HG03342 (cell line): ENCODE measurements around the gene CYP4A11.
"Not testable (repeated sequence)": the region's sequence is repeated elsewhere in the genome, so short reads cannot be mapped to it uniquely, and the experiment has no call there.

Source experiments
- ATAC-seq: cut with Tn5 transposase; IDR thresholded peaks from one replicate; pipeline ENCODE4 v1.9.1; 2021; ENCODE audit warnings: mild to moderate bottlenecking, moderate library complexity; ENCODE audit not compliant: unreplicated experiment

Gene CYP4A11

DNA sequence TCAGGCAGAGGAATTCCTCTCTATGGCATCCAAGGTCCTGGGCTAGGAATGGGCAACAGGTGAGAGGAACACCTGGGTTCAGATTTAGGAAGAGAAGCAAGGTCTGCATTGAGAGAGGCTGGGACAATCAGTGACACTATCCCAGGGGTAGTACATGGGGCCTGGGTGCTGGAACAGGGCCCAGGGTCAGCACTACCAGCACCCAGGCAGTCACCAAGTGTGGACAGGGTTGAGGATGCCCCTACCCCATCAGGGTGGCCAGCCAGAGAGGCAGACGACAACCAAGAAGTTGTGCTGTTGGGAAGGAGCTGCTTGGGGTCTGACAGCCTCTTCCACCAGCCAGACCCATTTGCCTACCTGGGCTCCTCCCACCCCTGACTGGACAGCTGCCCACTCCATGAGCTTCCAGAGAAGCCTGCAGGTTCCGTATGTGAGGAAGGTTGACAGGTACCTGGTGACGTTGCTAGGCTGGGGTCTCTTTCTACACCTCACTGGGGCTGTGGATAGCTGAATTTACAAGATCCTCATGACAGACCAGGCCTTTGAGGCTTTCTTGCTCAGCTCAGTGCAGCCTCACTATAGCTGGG is 13.9 kb downstream of the CYP4A11 start:
- ATAC-seq: no peak

DNA sequence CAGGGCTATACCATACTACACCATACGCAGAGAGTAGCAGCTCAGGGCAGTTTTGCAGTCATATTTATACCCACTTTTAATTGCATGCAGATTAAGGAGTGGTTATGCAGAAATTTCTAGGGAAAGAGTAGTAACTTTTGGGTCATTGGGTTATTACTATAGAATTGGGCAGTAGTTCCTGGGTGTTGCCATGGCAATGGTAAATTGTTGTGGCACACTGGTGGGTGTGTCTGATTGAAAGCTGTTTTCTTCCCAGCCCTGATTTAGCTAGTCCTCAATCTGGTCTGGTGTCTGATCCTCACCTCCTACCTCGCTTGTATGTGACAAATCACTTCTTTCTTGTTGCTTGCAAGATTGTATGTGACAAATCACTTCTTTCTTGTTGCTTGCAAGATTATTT is 30.5 kb downstream of the CYP4A11 start:
- no peak for ATAC-seq

DNA sequence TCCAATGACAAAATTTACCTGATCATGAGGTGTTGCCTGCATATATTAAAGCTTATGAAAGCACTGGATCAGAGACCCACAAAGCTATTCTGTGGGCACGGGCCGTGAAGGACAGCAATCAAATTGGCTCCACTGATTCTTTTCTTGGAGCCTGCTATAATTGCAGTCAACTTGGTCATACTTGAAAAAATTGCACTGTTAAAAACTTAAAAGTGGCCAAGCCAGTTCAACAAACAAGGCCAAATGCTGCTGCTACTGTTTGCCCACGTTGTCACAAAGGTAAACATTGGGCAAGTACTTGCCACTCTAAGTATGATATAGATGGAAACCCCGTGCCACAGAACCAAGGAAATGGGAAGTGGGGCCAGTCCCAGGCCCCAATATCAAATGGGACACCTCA is 37.8 kb downstream of the CYP4A11 start:
- no peak for ATAC-seq

DNA sequence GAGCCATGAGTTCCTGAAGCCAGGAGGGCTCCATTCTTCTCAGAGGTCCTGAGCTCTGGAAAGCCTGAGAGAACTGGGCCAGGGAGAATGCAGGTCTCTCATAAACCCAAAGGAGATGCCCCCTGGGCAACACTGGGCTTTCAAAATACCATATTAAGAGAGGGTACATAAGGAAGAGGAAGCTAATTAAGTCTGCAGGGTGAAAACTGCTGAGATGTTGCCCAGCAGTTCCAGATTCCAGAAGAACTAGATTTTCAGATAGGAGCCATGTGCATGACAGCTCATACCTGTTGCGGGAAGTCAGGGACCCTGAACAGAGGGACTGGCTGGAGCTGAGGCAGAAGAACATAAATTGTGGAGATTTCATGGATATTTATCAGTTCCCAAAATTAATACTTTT is 40.9 kb downstream of the CYP4A11 start:
- ATAC-seq: no peak

DNA sequence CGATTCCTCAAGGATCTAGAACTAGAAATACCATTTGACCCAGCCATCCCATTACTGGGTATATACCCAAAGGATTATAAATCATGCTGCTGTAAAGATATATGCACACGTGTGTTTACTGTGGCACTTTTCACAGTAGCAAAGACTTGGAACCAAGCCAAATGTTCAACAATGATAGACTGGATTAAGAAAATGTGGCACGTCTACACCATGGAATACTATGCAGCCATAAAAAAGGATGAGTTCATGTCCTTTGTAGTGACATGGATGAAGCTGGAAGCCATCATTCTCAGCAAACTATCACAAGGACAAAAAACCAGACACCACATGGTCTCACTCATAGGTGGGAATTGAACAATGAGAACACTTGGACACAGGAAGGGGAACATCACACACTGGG is 59.6 kb downstream of the CYP4A11 start:
- ATAC-seq: not testable (repeated sequence)
